ENCODE results near the gene CCDC174.

DNA sequence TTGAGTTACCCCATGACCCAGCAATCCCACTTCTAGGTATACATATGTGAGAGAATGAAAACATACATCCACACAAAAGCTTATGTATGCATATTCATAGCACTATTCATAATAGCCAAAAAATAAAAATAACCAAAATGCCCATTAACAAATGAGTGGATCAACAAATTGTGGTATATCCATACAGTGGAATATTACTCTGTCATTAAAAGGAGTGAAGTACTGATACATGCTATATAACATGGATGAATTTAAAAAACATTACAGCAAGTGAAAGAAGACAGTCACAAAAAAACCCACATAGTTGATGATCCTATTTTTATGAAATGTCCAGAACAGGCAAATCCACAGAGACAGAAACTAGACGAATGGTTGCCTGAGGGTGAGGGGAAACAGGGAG, 28.6 kb downstream of the CCDC174 start:
- TF ChIP-seq FOXA1 (IDR thresholded peaks at IDR 0.05) (no peak), JUND (IDR thresholded peaks at IDR 0.05) (no peak), TAF1 (conservative IDR thresholded peaks at IDR 0.05) (no peak), ZBTB33 (IDR thresholded peaks at IDR 0.05) (no peak), RAD21 (IDR thresholded peaks at IDR 0.05) (no peak), REST (IDR thresholded peaks at IDR 0.05) (no peak), EGR1 (IDR thresholded peaks at IDR 0.05; ENCODE audit: low read depth in 2 of 2) (no peak), RXRA (IDR thresholded peaks at IDR 0.05) (no peak), YY1 (IDR thresholded peaks at IDR 0.05) (no peak), GABPA (IDR thresholded peaks at IDR 0.05 in 1 of 2, conservative IDR thresholded peaks at IDR 0.05 in 1 of 2) (no peak), ATF3 (IDR thresholded peaks at IDR 0.05) (no peak), SP1 (IDR thresholded peaks at IDR 0.05) (no peak)
- TF ChIP-seq, protein P1, sequence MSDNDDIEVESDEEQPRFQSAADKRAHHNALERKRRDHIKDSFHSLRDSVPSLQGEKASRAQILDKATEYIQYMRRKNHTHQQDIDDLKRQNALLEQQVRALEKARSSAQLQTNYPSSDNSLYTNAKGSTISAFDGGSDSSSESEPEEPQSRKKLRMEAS (IDR thresholded peaks at IDR 0.05) = no peak
- TF ChIP-seq, protein P2, sequence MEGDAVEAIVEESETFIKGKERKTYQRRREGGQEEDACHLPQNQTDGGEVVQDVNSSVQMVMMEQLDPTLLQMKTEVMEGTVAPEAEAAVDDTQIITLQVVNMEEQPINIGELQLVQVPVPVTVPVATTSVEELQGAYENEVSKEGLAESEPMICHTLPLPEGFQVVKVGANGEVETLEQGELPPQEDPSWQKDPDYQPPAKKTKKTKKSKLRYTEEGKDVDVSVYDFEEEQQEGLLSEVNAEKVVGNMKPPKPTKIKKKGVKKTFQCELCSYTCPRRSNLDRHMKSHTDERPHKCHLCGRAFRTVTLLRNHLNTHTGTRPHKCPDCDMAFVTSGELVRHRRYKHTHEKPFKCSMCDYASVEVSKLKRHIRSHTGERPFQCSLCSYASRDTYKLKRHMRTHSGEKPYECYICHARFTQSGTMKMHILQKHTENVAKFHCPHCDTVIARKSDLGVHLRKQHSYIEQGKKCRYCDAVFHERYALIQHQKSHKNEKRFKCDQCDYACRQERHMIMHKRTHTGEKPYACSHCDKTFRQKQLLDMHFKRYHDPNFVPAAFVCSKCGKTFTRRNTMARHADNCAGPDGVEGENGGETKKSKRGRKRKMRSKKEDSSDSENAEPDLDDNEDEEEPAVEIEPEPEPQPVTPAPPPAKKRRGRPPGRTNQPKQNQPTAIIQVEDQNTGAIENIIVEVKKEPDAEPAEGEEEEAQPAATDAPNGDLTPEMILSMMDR (IDR thresholded peaks at IDR 0.05; ENCODE audit: low read depth, low read length, missing input control) = no peak

All from liver (tissue), 3 donors.